Upper lobe of right lung (tissue), 1 donor: ENCODE data around the gene METAP2. TPM values are rescaled to one million over a fixed set of nuclear protein-coding genes. Genes with fewer than 3 reads are reported as not detected.

ENCODE experiments used
- ATAC-seq: fragments of 200-7000 bp; cut with Tn5 transposase; one replicate; pipeline ENCODE4 v1.9.1; 2020; ENCODE audit warnings: mild to moderate bottlenecking, moderate library complexity
- DNase-seq: peaks from one replicate; pipeline ENCODE4 v3.0.0-alpha.2; 2020
- H3K27ac ChIP-seq: fragments of 200-600 bp; one replicate; pipeline ENCODE4 v1.8.0; 2022
- H3K27me3 ChIP-seq: fragments of 200-600 bp; one replicate; pipeline ENCODE4 v1.8.0; 2022; ENCODE audit warnings: mild to moderate bottlenecking
- H3K36me3 ChIP-seq: fragments of 200-600 bp; one replicate; pipeline ENCODE4 v1.8.0; 2022
- H3K4me1 ChIP-seq: fragments of 200-600 bp; one replicate; pipeline ENCODE4 v1.8.0; 2022
- H3K4me3 ChIP-seq: fragments of 200-600 bp; one replicate; pipeline ENCODE4 v1.8.0; 2022; ENCODE audit warnings: mild to moderate bottlenecking
- H3K9me3 ChIP-seq: fragments of 200-600 bp; one replicate; pipeline ENCODE4 v1.8.0; 2022
- CTCF ChIP-seq: fragments of 200-600 bp; IDR thresholded peaks from one replicate; pipeline ENCODE4 v1.8.0; 2022; ENCODE audit warnings: antibody characterized with exemption
- intact Hi-C: fragments of 100-400 bp; cut with DNase I; formaldehyde crosslinking; loops from one replicate; pipeline ENCODE4 v1.11.0; 2022
- total RNA-seq: library from RNA; stranded (reverse); fragmentation: NEBNext Ultra II Directional; extraction: Animal tissue kit (Norgen Biotek cat#: 25700); gene quantifications from one replicate; pipeline ENCODE4 v1.2.1, GENCODE V29; 2021
- donor health status: DM: no; HTN: yes; CAD: no; lungs with severe emphysema.

METAP2 gene
- total RNA-seq, 1 donor from 2014 or later = 53.8 TPM

GRCh38 chr12:95551913-95552516 is 78.1 kb downstream of the METAP2 start:
- TF ChIP-seq CTCF = no peak
- Histone ChIP-seq H3K4me3 (no peak overlapping the region), H3K27ac (no peak overlapping the region), H3K9me3 (no peaks in the 10 kb centered on the region), H3K4me1 (no peaks in the 10 kb centered on the region), H3K36me3 (no peaks in the 10 kb centered on the region), H3K27me3 (peaks cover 8% of the 10 kb centered on the region)
- intact Hi-C loops = no loop called here
- no peak for ATAC-seq
- no peak for DNase-seq

GRCh38 chr12:95553197-95553943 is 79.4 kb downstream of the METAP2 start:
- Histone ChIP-seq H3K4me3 (no peak overlapping the region), H3K9me3 (no peaks in the 10 kb centered on the region), H3K27ac (no peak overlapping the region), H3K27me3 (peaks cover 2% of the 10 kb centered on the region), H3K36me3 (no peaks in the 10 kb centered on the region), H3K4me1 (no peaks in the 10 kb centered on the region)
- TF ChIP-seq CTCF = no peak
- intact Hi-C loops = no loop called here
- DNase-seq = no peak
- no peak for ATAC-seq

- Histone ChIP-seq H3K27ac (no peak overlapping the region), H3K27me3 (no peaks in the 10 kb centered on the region), H3K4me3 (no peak overlapping the region), H3K9me3 (no peaks in the 10 kb centered on the region), H3K36me3 (no peaks in the 10 kb centered on the region), H3K4me1 (no peaks in the 10 kb centered on the region)
- TF ChIP-seq CTCF = no peak
- ATAC-seq (no peak), DNase-seq (no peak)
- intact Hi-C loops = no loop called here
These were observed 80.7 kb downstream of the METAP2 start for GRCh38 chr12:95554532-95555071.

- Histone ChIP-seq H3K27me3 (no peaks in the 10 kb centered on the region), H3K4me3 (no peak overlapping the region), H3K36me3 (no peaks in the 10 kb centered on the region), H3K4me1 (no peaks in the 10 kb centered on the region), H3K27ac (no peak overlapping the region), H3K9me3 (no peaks in the 10 kb centered on the region)
- ATAC-seq (no peak), DNase-seq (no peak)
- TF ChIP-seq CTCF = no peak
- intact Hi-C loops = no loop called here
These were observed 83.7 kb downstream of the METAP2 start for GRCh38 chr12:95557625-95558024.

Other genes starting within 250 kb of the METAP2 start
- gene USP44, start 77.3 kb downstream of the METAP2 start, total RNA-seq = 14.9 TPM